Neural cell (in vitro differentiated cells): Measurements from ENCODE around the gene ZNF789.

Source experiments
- POLR2AphosphoS5 ChIP-seq: IDR thresholded peaks from 2 replicates; pipeline ENCODE4 v1.6.1; 2012
- TAF1 ChIP-seq: IDR thresholded peaks from 2 replicates; pipeline ENCODE4 v1.6.1; 2012; ENCODE audit warnings: low read depth
- TF ChIP-seq, protein P1 (sequence below): fragments of 450-650 bp; IDR thresholded peaks from 2 replicates; pipeline ENCODE4 v1.5.1; 2014; ENCODE audit warnings: antibody characterized with exemption, mild to moderate bottlenecking, moderate library complexity; ENCODE audit not compliant: poor library complexity, severe bottlenecking

- TF ChIP-seq, protein P1, sequence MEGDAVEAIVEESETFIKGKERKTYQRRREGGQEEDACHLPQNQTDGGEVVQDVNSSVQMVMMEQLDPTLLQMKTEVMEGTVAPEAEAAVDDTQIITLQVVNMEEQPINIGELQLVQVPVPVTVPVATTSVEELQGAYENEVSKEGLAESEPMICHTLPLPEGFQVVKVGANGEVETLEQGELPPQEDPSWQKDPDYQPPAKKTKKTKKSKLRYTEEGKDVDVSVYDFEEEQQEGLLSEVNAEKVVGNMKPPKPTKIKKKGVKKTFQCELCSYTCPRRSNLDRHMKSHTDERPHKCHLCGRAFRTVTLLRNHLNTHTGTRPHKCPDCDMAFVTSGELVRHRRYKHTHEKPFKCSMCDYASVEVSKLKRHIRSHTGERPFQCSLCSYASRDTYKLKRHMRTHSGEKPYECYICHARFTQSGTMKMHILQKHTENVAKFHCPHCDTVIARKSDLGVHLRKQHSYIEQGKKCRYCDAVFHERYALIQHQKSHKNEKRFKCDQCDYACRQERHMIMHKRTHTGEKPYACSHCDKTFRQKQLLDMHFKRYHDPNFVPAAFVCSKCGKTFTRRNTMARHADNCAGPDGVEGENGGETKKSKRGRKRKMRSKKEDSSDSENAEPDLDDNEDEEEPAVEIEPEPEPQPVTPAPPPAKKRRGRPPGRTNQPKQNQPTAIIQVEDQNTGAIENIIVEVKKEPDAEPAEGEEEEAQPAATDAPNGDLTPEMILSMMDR, result no peak
- TF ChIP-seq TAF1 (no peak), POLR2AphosphoS5 (no peak)
Measured at GRCh38 chr7:99473315-99473596, 566 bp downstream of the ZNF789 start.
